Measurements from ENCODE around the gene OXCT2. TPM values are rescaled to one million over a fixed set of nuclear protein-coding genes. Genes with fewer than 3 reads are reported as not detected.

Gene OXCT2
- total and polyA plus RNA-seq, 2 experiments from 2014 or later = 0.69 to 3.5 TPM

DNA sequence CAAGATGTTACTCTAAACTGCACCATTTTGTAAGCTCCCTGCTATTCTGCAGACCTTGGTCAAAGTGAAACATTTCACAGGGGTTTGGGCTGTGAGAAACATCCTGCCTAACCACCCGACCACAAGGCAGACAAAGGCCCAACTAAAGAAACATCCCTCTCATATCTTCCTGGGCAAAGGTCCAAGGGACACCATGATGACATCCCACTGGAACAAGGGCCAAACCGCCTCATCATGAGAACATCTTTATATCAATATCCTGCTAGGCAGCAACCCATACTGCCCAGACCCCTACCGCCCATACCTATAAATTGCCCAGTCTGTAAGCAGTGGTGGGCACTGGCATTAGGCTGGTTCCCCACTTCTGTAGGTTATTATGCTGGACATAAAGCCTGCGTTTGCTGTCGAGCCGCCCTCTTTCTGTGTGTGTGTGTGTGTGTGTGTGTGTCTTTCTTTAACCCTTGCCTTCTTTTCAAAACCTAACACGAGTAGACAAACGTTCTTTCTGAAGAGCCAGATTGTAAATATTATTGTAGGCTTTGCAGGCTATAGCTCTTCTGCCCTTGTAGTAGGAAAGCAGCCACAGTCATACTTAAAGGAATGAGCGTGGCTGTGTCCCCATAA lies 33.5 kb downstream of the OXCT2 start:
- no peak overlapping the region for H3K9ac ChIP-seq
- no peaks in the 10 kb centered on the region for H3K9me2 ChIP-seq (ENCODE audit: insufficient read depth)
- H2AFZ ChIP-seq = 0 out of 2 replicates have a peak overlapping the region, but pooled peaks have one; percentile 94
- peaks cover 18% of the 10 kb centered on the region; the same call in 1 of the 2 replicates for H3K36me3 ChIP-seq (ENCODE audit: low read depth)
- in situ Hi-C loops (cut with MboI) = no loop called here
- H3K4me2 ChIP-seq (ENCODE audit: unreplicated experiment) = no peak overlapping the region
- no peak overlapping the region for H3K27ac ChIP-seq
- peaks cover 16% of the 10 kb centered on the region for H3K4me1 ChIP-seq (ENCODE audit: insufficient read depth)
- H3K27me3 ChIP-seq (replicated peaks; ENCODE audit: insufficient read depth) = peaks cover 13% of the 10 kb centered on the region
- H4K20me1 ChIP-seq (ENCODE audit: insufficient read depth) = no peaks in the 10 kb centered on the region
- no peaks in the 10 kb centered on the region for H3K9me3 ChIP-seq (ENCODE audit: low read depth)
- H3F3A ChIP-seq (ENCODE audit: insufficient read depth) = no peaks in the 10 kb centered on the region
- 86 to 87% methylated on average over 9 of the region's 9 CpGs for WGBS, 2 experiments (ENCODE audit: low coverage in 1 of 2, low lambda C conversion rate in 2 of 2, missing lambda C conversion rate in 2 of 2)
- TF ChIP-seq EZH2 (IDR thresholded peaks at IDR 0.05; ENCODE audit: insufficient read depth, poor library complexity, severe bottlenecking) (no peak), EZH2phosphoT487 (IDR thresholded peaks at IDR 0.05; ENCODE audit: insufficient read depth, low read depth) (no peak)
- no peak overlapping the region for H3K4me3 ChIP-seq
- H3K79me2 ChIP-seq (ENCODE audit: insufficient read depth) = peaks cover 34% of the 10 kb centered on the region
- DNase-seq = peak; percentile 35

GRCh38 chr1:39735731-39736130 lies 35.4 kb downstream of the OXCT2 start:
- Histone ChIP-seq H3K9ac (no peak overlapping the region), H3K36me3 (ENCODE audit: low read depth) (no peaks in the 10 kb centered on the region), H3K79me2 (ENCODE audit: insufficient read depth) (peaks cover 20% of the 10 kb centered on the region), H3K4me3 (no peak overlapping the region), H4K20me1 (ENCODE audit: insufficient read depth) (no peaks in the 10 kb centered on the region), H3K27me3 (replicated peaks; ENCODE audit: insufficient read depth) (peaks cover 27% of the 10 kb centered on the region), H3F3A (ENCODE audit: insufficient read depth) (no peaks in the 10 kb centered on the region), H3K4me1 (ENCODE audit: insufficient read depth) (peaks cover 15% of the 10 kb centered on the region), H3K9me3 (ENCODE audit: low read depth) (no peaks in the 10 kb centered on the region), H3K9me2 (ENCODE audit: insufficient read depth) (no peaks in the 10 kb centered on the region), H3K27ac (no peak overlapping the region), H3K4me2 (ENCODE audit: unreplicated experiment) (no peak overlapping the region), H2AFZ (no peak overlapping the region)
- in situ Hi-C loops (cut with MboI) = no loop called here
- DNase-seq = no peak
- WGBS, 2 experiments (ENCODE audit: low coverage in 1 of 2, low lambda C conversion rate in 2 of 2, missing lambda C conversion rate in 2 of 2) = 55 to 64% methylated on average over 3 of the region's 3 CpGs
- TF ChIP-seq EZH2phosphoT487 (IDR thresholded peaks at IDR 0.05; ENCODE audit: insufficient read depth, low read depth) (no peak), EZH2 (IDR thresholded peaks at IDR 0.05; ENCODE audit: insufficient read depth, poor library complexity, severe bottlenecking) (no peak)

GRCh38 chr1:39733161-39733560 lies 38.0 kb downstream of the OXCT2 start:
- Histone ChIP-seq H3K79me2 (ENCODE audit: insufficient read depth) (no peaks in the 10 kb centered on the region), H3K9ac (no peak overlapping the region), H3K9me3 (ENCODE audit: low read depth) (no peaks in the 10 kb centered on the region), H3K36me3 (ENCODE audit: low read depth) (no peaks in the 10 kb centered on the region), H3F3A (ENCODE audit: insufficient read depth) (no peaks in the 10 kb centered on the region), H3K9me2 (ENCODE audit: insufficient read depth) (no peaks in the 10 kb centered on the region), H3K4me3 (no peak overlapping the region), H2AFZ (no peak overlapping the region), H4K20me1 (ENCODE audit: insufficient read depth) (no peaks in the 10 kb centered on the region), H3K27ac (no peak overlapping the region), H3K27me3 (replicated peaks; ENCODE audit: insufficient read depth) (peaks cover 43% of the 10 kb centered on the region), H3K4me2 (ENCODE audit: unreplicated experiment) (no peak overlapping the region), H3K4me1 (ENCODE audit: insufficient read depth) (no peaks in the 10 kb centered on the region)
- no peak for TF ChIP-seq EZH2phosphoT487 (IDR thresholded peaks at IDR 0.05; ENCODE audit: insufficient read depth, low read depth)
- TF ChIP-seq EZH2 (IDR thresholded peaks at IDR 0.05; ENCODE audit: insufficient read depth, poor library complexity, severe bottlenecking) = no peak
- in situ Hi-C loops (cut with MboI) = no loop called here
- DNase-seq = peak; percentile 19
- 76 to 82% methylated on average over 7 of the region's 7 CpGs for WGBS, 2 experiments (ENCODE audit: low coverage in 1 of 2, low lambda C conversion rate in 2 of 2, missing lambda C conversion rate in 2 of 2)

DNA sequence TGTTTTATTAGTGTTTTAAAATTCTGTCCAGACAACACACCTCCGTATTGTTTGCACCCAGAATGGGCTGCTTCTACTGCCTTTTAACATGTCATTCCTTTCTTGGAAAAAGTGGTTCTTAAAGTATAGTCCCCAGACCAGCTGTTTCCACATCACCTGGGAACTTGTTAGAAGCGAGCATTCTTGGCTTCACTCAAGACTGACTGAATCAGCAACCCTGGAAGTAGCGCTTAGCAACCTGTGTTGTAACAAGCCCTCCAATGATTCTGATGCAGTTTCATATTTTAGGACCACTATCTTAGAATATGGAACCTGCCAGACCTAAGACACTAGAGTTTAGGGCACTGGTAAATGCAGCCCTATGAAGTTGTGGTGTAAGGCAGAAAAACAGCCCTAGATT lies 38.4 kb downstream of the OXCT2 start:
- DNase-seq = peak; percentile 28
- Histone ChIP-seq H4K20me1 (ENCODE audit: insufficient read depth) (no peaks in the 10 kb centered on the region), H3F3A (ENCODE audit: insufficient read depth) (no peaks in the 10 kb centered on the region), H3K9ac (no peak overlapping the region), H3K4me1 (ENCODE audit: insufficient read depth) (no peaks in the 10 kb centered on the region), H3K9me2 (ENCODE audit: insufficient read depth) (no peaks in the 10 kb centered on the region), H3K79me2 (ENCODE audit: insufficient read depth) (no peaks in the 10 kb centered on the region), H3K27me3 (replicated peaks; ENCODE audit: insufficient read depth) (peaks cover 47% of the 10 kb centered on the region), H3K9me3 (ENCODE audit: low read depth) (no peaks in the 10 kb centered on the region), H3K4me3 (no peak overlapping the region), H3K36me3 (ENCODE audit: low read depth) (no peaks in the 10 kb centered on the region), H3K4me2 (ENCODE audit: unreplicated experiment) (no peak overlapping the region), H3K27ac (no peak overlapping the region), H2AFZ (no peak overlapping the region)
- WGBS, 2 experiments (ENCODE audit: low coverage in 1 of 2, low lambda C conversion rate in 2 of 2, missing lambda C conversion rate in 2 of 2) = 45% methylated on average over 3 of the region's 3 CpGs
- in situ Hi-C loops (cut with MboI) = no loop called here
- TF ChIP-seq EZH2phosphoT487 (IDR thresholded peaks at IDR 0.05; ENCODE audit: insufficient read depth, low read depth) = no peak
- no peak for TF ChIP-seq EZH2 (IDR thresholded peaks at IDR 0.05; ENCODE audit: insufficient read depth, poor library complexity, severe bottlenecking)
